CD4-positive, CD25-positive, alpha-beta regulatory T cell (primary cell): Measurements from ENCODE around the gene OR7D4. TPM values are rescaled to one million over a fixed set of nuclear protein-coding genes. Genes with fewer than 3 reads are reported as not detected.
"Not testable (repeated sequence)": the region's sequence is repeated elsewhere in the genome, so short reads cannot be mapped to it uniquely, and the experiment has no call there.

Experiments used
- ATAC-seq, 2 donors: fragments of 150-1000 bp; cut with Tn5 transposase; one replicate each; pipeline ENCODE4 v1.10.0; 2021; ENCODE audit warnings: low read depth in 2 of 2, moderate number of reproducible peaks in 2 of 2, moderate library complexity in 1 of 2
- DNase-seq, 3 donors: peaks; one replicate each; pipeline versions ENCODE4 v3.0.0 to v3.0.0-alpha.2; 2012 to 2022; ENCODE audit warnings: mixed read lengths in 1 of 3
- H3K27ac ChIP-seq: one replicate; pipeline ENCODE4 v1.7.0; 2013; ENCODE audit warnings: mild to moderate bottlenecking, low read length; ENCODE audit not compliant: insufficient read depth, poor library complexity, severe bottlenecking
- H3K27me3 ChIP-seq: one replicate; pipeline ENCODE4 v1.7.0; 2013; ENCODE audit warnings: low read length; ENCODE audit not compliant: control insufficient read depth, insufficient read depth
- H3K36me3 ChIP-seq: one replicate; pipeline ENCODE4 v1.7.0; 2013; ENCODE audit warnings: mild to moderate bottlenecking, low read length, moderate library complexity; ENCODE audit not compliant: control insufficient read depth, insufficient read depth
- H3K4me1 ChIP-seq: 2 replicates; pipeline ENCODE4 v1.7.0; 2013; ENCODE audit warnings: mild to moderate bottlenecking, low read length; ENCODE audit not compliant: insufficient read depth, control insufficient read depth, poor library complexity, severe bottlenecking
- H3K4me3 ChIP-seq: one replicate; pipeline ENCODE4 v1.7.0; 2013; ENCODE audit warnings: low read depth, mild to moderate bottlenecking, low read length, moderate library complexity
- H3K9me3 ChIP-seq, 2 experiments: 1 replicate in 1 of 2; 2 replicates in 1 of 2; pipeline ENCODE4 v1.7.0; 2013; ENCODE audit warnings: low read length in 2 of 2, mild to moderate bottlenecking in 1 of 2, moderate library complexity in 1 of 2; ENCODE audit not compliant: control insufficient read depth in 2 of 2
- H3K27ac Mint-ChIP-seq, 3 donors: one replicate each; pipeline ENCODE4 v1.8.0; 2020 to 2022; ENCODE audit warnings: mild to moderate bottlenecking in 3 of 3, mixed read lengths in 3 of 3, moderate library complexity in 2 of 3
- H3K27me3 Mint-ChIP-seq: one replicate; pipeline ENCODE4 v1.8.0; 2022; ENCODE audit warnings: mild to moderate bottlenecking, mixed read lengths
- H3K36me3 Mint-ChIP-seq: one replicate; pipeline ENCODE4 v1.8.0; 2020; ENCODE audit warnings: mixed read lengths
- H3K4me1 Mint-ChIP-seq, 4 donors: one replicate each; pipeline ENCODE4 v1.8.0; 2020 to 2022; ENCODE audit warnings: mixed read lengths in 4 of 4, mild to moderate bottlenecking in 1 of 4
- H3K4me3 Mint-ChIP-seq, 4 donors: one replicate each; pipeline ENCODE4 v1.8.0; 2020 to 2022; ENCODE audit warnings: mild to moderate bottlenecking in 4 of 4, mixed read lengths in 4 of 4, moderate library complexity in 3 of 4
- H3K9me3 Mint-ChIP-seq, 7 donors: one replicate each; pipeline ENCODE4 v1.8.0; 2020 to 2022; ENCODE audit warnings: mixed read lengths in 7 of 7, mild to moderate bottlenecking in 3 of 7, moderate library complexity in 2 of 7
- polyA plus RNA-seq, 4 donors: library from polyadenylated mRNA; unstranded; fragments of 300-500 nt; fragmentation: Illumina TruSeq; gene quantifications; one replicate each; pipeline ENCODE4 v1.2.3, GENCODE V29; 2021
- total RNA-seq: library from RNA; stranded (reverse); gene quantifications from one replicate; pipeline ENCODE4 v1.2.3, GENCODE V29; 2022

The OR7D4 gene
- not detected for total RNA-seq
- not detected for polyA plus RNA-seq

GRCh38 chr19:9219489-9219888 lies at the start of gene OR7D4:
OR7D4 (minus strand) TSS chr19:9219589; CDS start chr19:9214837, 4,752 bp downstream.
- Histone ChIP-seq H3K4me3 (no peak within 1 kb of the TSS), H3K27me3 (no peaks in the 10 kb centered on the region), H3K27ac (no peak within 1 kb of the TSS), H3K9me3 (peaks cover 0 to 2% of the 10 kb centered on the region in 2 experiments), H3K36me3 (no peaks in the 10 kb centered on the region), H3K4me1 (no peaks in the 10 kb centered on the region)
- H3K9me3 Mint-ChIP-seq: peaks cover 0 to 16% (median 8%) of the 10 kb centered on the region in 7 donors
- no peaks in the 10 kb centered on the region for H3K4me1 Mint-ChIP-seq
- ATAC-seq (no peak), DNase-seq (no peak)
- no peaks in the 10 kb centered on the region for H3K36me3 Mint-ChIP-seq
- H3K4me3 Mint-ChIP-seq: no peak within 1 kb of the TSS
- H3K27ac Mint-ChIP-seq: no peak within 1 kb of the TSS
- H3K27me3 Mint-ChIP-seq: peaks cover 14% of the 10 kb centered on the region

- Histone ChIP-seq H3K27me3 (no peaks in the 10 kb centered on the region), H3K36me3 (no peaks in the 10 kb centered on the region), H3K27ac (no peak overlapping the region), H3K9me3 (peaks cover 0 to 5% of the 10 kb centered on the region in 2 experiments), H3K4me1 (no peaks in the 10 kb centered on the region), H3K4me3 (no peak overlapping the region)
- no peak overlapping the region for H3K27ac Mint-ChIP-seq
- peaks cover 4 to 10% (median 9%) of the 10 kb centered on the region in 7 donors for H3K9me3 Mint-ChIP-seq
- no peak overlapping the region for H3K4me3 Mint-ChIP-seq
- peaks cover 5% of the 10 kb centered on the region for H3K27me3 Mint-ChIP-seq
- H3K36me3 Mint-ChIP-seq: no peaks in the 10 kb centered on the region
- ATAC-seq (no peak), DNase-seq (no peak)
- H3K4me1 Mint-ChIP-seq: no peaks in the 10 kb centered on the region
Observed at GRCh38 chr19:9251236-9251635, 31.8 kb upstream of the OR7D4 start.

GRCh38 chr19:9250630-9251029 lies 31.2 kb upstream of the OR7D4 start, which contains the start of gene OR7E24:
OR7E24 (plus strand) TSS chr19:9250930; CDS start chr19:9251044, 114 bp downstream.
- Mint-ChIP-seq H3K27ac (peak within 1 kb of the TSS in 1 of 3 donors; percentile 29), H3K4me1 (no peaks in the 10 kb centered on the region), H3K27me3 (peaks cover 5% of the 10 kb centered on the region), H3K36me3 (no peaks in the 10 kb centered on the region), H3K9me3 (peaks cover 4 to 9% (median 7%) of the 10 kb centered on the region in 7 donors), H3K4me3 (no peak within 1 kb of the TSS)
- H3K36me3 ChIP-seq: no peaks in the 10 kb centered on the region
- no peak within 1 kb of the TSS for H3K4me3 ChIP-seq
- H3K4me1 ChIP-seq: no peaks in the 10 kb centered on the region
- H3K9me3 ChIP-seq: peaks cover 0 to 2% of the 10 kb centered on the region in 2 experiments
- no peak within 1 kb of the TSS for H3K27ac ChIP-seq
- no peaks in the 10 kb centered on the region for H3K27me3 ChIP-seq
- DNase-seq (no peak), ATAC-seq (no peak)

GRCh38 chr19:9205501-9206113 lies 13.8 kb downstream of the OR7D4 start:
- no peak overlapping the region for H3K27ac Mint-ChIP-seq
- peak overlapping the region in 1 of 4 donors; percentile 59 for H3K4me3 Mint-ChIP-seq

GRCh38 chr19:9198044-9198443 lies 21.3 kb downstream of the OR7D4 start:
- not testable (repeated sequence) for ATAC-seq, H3K9me3 ChIP-seq, DNase-seq, H3K27ac Mint-ChIP-seq, H3K4me3 Mint-ChIP-seq, H3K36me3 Mint-ChIP-seq, H3K9me3 Mint-ChIP-seq, H3K27ac ChIP-seq, H3K4me1 ChIP-seq, H3K4me1 Mint-ChIP-seq, H3K36me3 ChIP-seq, H3K27me3 Mint-ChIP-seq, H3K4me3 ChIP-seq, H3K27me3 ChIP-seq

More at GRCh38 chr19:9205501-9206113, 13.8 kb downstream of the OR7D4 start:
- H3K4me1 ChIP-seq: peaks cover 4% of the 10 kb centered on the region
- H3K4me1 Mint-ChIP-seq: peaks cover 0 to 5% (median 5%) of the 10 kb centered on the region in 4 donors
- ATAC-seq: peak; percentile 45 to 48
- peaks cover 0 to 2% (median 0%) of the 10 kb centered on the region in 7 donors for H3K9me3 Mint-ChIP-seq
- no peaks in the 10 kb centered on the region for H3K27me3 ChIP-seq
- H3K9me3 ChIP-seq: no peaks in the 10 kb centered on the region
- peaks cover 4% of the 10 kb centered on the region for H3K27me3 Mint-ChIP-seq
- no peaks in the 10 kb centered on the region for H3K36me3 Mint-ChIP-seq
- no peak overlapping the region for H3K27ac ChIP-seq
- DNase-seq: peak; percentile 42 to 55 (median 49)
- H3K36me3 ChIP-seq: no peaks in the 10 kb centered on the region
- peak overlapping the region; percentile 34 for H3K4me3 ChIP-seq

- peaks cover 0 to 11% of the 10 kb centered on the region in 2 experiments for H3K9me3 ChIP-seq
- Mint-ChIP-seq H3K27ac (no peak overlapping the region), H3K27me3 (peaks cover 5% of the 10 kb centered on the region), H3K4me1 (no peaks in the 10 kb centered on the region), H3K4me3 (no peak overlapping the region), H3K36me3 (no peaks in the 10 kb centered on the region), H3K9me3 (peaks cover 0 to 15% (median 7%) of the 10 kb centered on the region in 7 donors)
- DNase-seq (no peak), ATAC-seq (no peak)
- no peaks in the 10 kb centered on the region for H3K4me1 ChIP-seq
- no peak overlapping the region for H3K4me3 ChIP-seq
- H3K27ac ChIP-seq: no peak overlapping the region
- H3K36me3 ChIP-seq: no peaks in the 10 kb centered on the region
- H3K27me3 ChIP-seq: no peaks in the 10 kb centered on the region
Observed at GRCh38 chr19:9189535-9189934, 29.9 kb downstream of the OR7D4 start.

- no peaks in the 10 kb centered on the region for H3K4me1 ChIP-seq
- Mint-ChIP-seq H3K4me3 (no peak overlapping the region), H3K27me3 (peaks cover 5% of the 10 kb centered on the region), H3K36me3 (no peaks in the 10 kb centered on the region), H3K27ac (no peak overlapping the region), H3K4me1 (no peaks in the 10 kb centered on the region), H3K9me3 (peaks cover 0 to 15% (median 7%) of the 10 kb centered on the region in 7 donors)
- H3K36me3 ChIP-seq: no peaks in the 10 kb centered on the region
- no peak overlapping the region for H3K4me3 ChIP-seq
- H3K9me3 ChIP-seq: peaks cover 0 to 11% of the 10 kb centered on the region in 2 experiments
- no peak for ATAC-seq
- no peak for DNase-seq
- no peak overlapping the region for H3K27ac ChIP-seq
- H3K27me3 ChIP-seq: no peaks in the 10 kb centered on the region
Observed at GRCh38 chr19:9187191-9187590, 32.2 kb downstream of the OR7D4 start.

- Mint-ChIP-seq H3K27ac (no peak overlapping the region), H3K36me3 (no peaks in the 10 kb centered on the region), H3K9me3 (peaks cover 0 to 16% (median 7%) of the 10 kb centered on the region in 7 donors), H3K4me1 (no peaks in the 10 kb centered on the region), H3K27me3 (no peaks in the 10 kb centered on the region), H3K4me3 (no peak overlapping the region)
- ATAC-seq: no peak
- Histone ChIP-seq H3K27me3 (no peaks in the 10 kb centered on the region), H3K27ac (no peak overlapping the region), H3K36me3 (no peaks in the 10 kb centered on the region), H3K9me3 (peaks cover 0 to 6% of the 10 kb centered on the region in 2 experiments), H3K4me3 (no peak overlapping the region), H3K4me1 (no peaks in the 10 kb centered on the region)
- no peak for DNase-seq
Observed at GRCh38 chr19:9183000-9183399, 36.4 kb downstream of the OR7D4 start.
